ENCODE results near the gene GMPR2.
A peak's percentile ranks its signal among the peaks of the same experiment; 100 is the strongest.

The GMPR2 gene

DNA sequence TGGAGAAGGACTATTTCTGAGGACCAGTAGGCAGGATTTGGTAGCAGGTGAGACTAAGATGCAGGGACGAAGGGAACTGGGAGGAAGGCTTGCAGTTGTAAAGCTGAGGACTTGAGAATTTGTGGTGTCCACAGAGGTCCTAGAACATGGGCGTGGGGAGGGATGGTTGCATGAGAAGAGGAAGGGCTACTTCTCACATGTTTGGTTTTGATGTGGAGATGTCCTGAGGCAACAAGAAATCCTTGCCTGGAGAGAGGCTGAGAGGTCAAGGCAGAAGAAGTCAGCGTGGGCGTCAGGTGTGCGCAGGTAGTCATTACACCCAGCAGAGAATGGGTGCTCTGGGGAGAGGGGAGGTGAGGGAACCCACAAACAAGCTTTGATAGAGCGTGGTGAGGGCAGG is 44.3 kb downstream of the GMPR2 start:
- Mint-ChIP-seq H3K4me1 (peaks cover 78% of the 10 kb centered on the region), H3K4me3 (peak overlapping the region; percentile 33)

DNA sequence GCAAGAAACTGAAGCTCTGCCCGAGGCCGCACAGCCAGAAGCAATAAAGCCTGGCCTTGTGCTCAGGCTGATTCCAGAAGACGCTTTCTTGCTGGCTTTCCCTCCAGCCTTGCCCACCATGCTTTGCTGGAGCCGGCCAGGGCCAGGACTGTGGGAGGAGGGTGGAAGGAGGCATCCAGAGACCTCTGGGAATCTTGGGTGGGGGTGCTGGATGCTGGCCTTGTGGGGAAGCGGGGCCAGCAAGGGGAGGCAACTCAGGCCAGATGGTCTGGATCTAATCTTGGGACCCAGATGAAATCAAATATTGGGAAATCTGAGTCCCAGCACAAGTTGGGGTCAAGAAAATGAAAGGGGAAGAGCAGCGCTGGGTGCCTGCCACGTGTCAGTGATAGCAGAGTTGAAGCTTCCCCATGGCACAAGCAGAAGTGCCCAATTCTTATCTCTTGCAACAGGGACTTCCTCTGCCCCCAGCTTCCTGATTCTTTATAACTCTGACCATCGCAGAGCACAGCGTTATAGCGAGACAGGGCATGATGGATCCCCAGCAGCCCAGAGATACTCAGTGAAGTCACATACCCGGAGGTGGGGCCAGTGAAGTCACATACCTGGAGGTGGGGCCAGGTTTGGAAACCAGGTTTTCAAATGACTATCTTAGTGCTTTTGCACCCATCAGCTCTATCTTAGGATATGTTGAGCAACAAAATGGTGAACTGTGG is 45.0 kb downstream of the GMPR2 start:
- no peaks in the 10 kb centered on the region for H3K27me3 Mint-ChIP-seq
- no peaks in the 10 kb centered on the region for H3K36me3 Mint-ChIP-seq
- no peak overlapping the region for H3K4me3 Mint-ChIP-seq
- H3K9me3 Mint-ChIP-seq: no peaks in the 10 kb centered on the region
- H3K4me1 Mint-ChIP-seq: peaks cover 71% of the 10 kb centered on the region
- H3K27ac Mint-ChIP-seq: no peak overlapping the region

More for the DNA sequence above, 44.3 kb downstream of the GMPR2 start:
- Mint-ChIP-seq H3K36me3 (no peaks in the 10 kb centered on the region), H3K9me3 (no peaks in the 10 kb centered on the region), H3K27ac (peak overlapping the region; percentile 6), H3K27me3 (no peaks in the 10 kb centered on the region)

DNA sequence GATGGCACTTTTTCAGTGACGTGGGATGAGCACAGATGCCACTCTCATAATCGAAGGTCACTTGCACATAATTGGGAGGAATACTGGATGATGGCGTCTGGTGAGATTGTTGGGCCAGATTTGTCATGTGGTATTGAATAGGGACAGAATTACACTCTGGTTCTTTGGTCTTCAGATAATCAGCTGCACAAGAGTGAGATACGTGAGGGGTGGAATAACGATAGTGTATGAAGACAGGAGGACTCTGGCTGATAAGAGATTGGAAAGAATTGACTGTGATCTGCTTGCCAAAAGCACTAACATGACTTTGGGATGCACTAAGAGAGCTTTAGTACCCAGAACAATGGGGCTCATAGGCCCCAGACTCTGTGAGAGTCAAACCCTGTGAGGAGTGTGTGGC is 45.7 kb downstream of the GMPR2 start:
- Mint-ChIP-seq H3K4me1 (peaks cover 64% of the 10 kb centered on the region), H3K4me3 (peak overlapping the region; percentile 45), H3K27me3 (no peaks in the 10 kb centered on the region), H3K36me3 (no peaks in the 10 kb centered on the region), H3K27ac (peak overlapping the region; percentile 89), H3K9me3 (no peaks in the 10 kb centered on the region)

DNA sequence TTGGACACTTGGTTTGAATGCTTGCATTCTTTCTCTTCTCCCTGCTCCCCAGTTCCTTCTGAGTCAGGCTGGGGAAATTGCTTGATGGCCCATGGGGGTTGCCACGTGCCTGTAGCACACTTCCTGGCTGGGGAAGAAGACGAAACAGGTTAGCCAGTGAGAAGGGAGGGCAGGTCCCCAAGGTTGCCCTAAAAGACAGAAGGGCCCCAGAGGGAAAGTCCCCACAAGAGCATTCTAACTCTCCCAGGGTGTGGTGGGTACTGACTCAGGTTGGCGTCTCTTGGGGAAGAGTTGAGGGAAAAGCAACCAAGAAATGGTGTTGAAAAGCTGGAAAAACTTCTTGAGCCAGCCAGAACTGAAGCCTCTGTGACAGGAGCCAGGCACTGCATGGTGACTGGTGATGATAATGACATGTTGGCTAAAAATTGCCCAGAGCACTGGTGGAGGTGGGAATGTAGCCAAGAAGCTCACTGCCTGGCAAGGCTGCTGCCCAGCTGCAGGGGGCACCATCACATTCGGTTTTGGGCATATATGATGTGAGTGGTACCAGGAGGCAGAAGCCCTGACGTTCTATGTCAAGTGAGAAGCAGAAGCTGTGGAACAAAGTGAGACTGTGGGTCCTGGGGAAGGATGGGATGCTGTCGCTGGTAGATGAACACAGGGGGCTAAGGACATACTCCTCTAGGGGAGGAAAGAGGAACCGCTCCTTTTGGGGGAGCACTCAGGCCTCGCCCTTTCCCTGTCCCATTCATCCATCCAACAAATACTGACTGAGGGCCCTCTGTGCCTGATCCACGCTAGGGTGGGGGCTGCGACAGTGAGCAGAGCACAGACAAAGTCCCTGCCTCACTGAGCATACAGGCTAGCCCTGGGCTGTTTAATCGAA is 46.8 kb downstream of the GMPR2 start:
- Mint-ChIP-seq H3K4me1 (peaks cover 54% of the 10 kb centered on the region), H3K9me3 (no peaks in the 10 kb centered on the region), H3K4me3 (peak overlapping the region; percentile 57), H3K36me3 (no peaks in the 10 kb centered on the region), H3K27me3 (no peaks in the 10 kb centered on the region), H3K27ac (peak overlapping the region; percentile 89)

DNA sequence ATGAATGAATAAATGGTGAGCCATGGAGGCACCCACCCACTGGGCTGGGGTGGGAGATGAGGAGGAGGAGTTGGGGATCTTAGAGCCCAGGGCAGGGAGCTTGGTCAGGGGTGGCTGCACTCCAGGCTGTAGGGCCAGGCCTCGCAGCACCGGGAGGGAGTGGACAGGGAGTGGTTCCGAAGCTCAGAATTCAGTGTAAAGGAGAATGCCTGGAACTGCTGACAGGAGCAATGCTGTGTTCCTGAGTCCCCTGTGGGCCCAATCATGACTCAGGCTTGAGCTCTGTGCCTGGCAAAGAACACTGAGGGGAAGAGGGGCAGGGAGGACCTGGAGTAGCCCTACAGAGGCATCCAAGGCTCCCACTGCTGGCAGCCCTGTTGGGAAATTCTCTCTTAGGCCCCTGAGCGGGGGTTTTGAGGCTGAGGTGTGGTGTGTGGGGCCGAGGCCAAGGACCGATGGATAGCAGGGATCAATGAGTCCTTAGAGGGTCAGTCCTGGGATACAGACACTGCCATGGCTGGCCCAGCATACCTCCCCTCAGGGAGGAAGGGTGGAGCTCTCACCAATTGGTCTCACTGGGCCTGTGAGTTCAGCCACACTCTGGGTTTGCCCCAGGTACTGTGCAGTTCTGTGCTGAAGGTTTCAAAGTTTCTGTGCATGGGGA is 48.2 kb downstream of the GMPR2 start:
- Mint-ChIP-seq H3K4me3 (no peak overlapping the region), H3K9me3 (no peaks in the 10 kb centered on the region), H3K4me1 (peaks cover 45% of the 10 kb centered on the region), H3K27ac (peak overlapping the region; percentile 64), H3K27me3 (no peaks in the 10 kb centered on the region), H3K36me3 (no peaks in the 10 kb centered on the region)

- H3K36me3 Mint-ChIP-seq: no peaks in the 10 kb centered on the region
- H3K4me3 Mint-ChIP-seq: no peak overlapping the region
- peaks cover 43% of the 10 kb centered on the region for H3K4me1 Mint-ChIP-seq
- no peaks in the 10 kb centered on the region for H3K9me3 Mint-ChIP-seq
- peak overlapping the region; percentile 64 for H3K27ac Mint-ChIP-seq
- no peaks in the 10 kb centered on the region for H3K27me3 Mint-ChIP-seq
Measured at GRCh38 chr14:24281636-24282035, 48.9 kb downstream of the GMPR2 start.

GRCh38 chr14:24282736-24283135 is 50.0 kb downstream of the GMPR2 start:
- Mint-ChIP-seq H3K27me3 (no peaks in the 10 kb centered on the region), H3K9me3 (no peaks in the 10 kb centered on the region), H3K4me1 (peaks cover 35% of the 10 kb centered on the region), H3K4me3 (no peak overlapping the region), H3K36me3 (no peaks in the 10 kb centered on the region), H3K27ac (no peak overlapping the region)

DNA sequence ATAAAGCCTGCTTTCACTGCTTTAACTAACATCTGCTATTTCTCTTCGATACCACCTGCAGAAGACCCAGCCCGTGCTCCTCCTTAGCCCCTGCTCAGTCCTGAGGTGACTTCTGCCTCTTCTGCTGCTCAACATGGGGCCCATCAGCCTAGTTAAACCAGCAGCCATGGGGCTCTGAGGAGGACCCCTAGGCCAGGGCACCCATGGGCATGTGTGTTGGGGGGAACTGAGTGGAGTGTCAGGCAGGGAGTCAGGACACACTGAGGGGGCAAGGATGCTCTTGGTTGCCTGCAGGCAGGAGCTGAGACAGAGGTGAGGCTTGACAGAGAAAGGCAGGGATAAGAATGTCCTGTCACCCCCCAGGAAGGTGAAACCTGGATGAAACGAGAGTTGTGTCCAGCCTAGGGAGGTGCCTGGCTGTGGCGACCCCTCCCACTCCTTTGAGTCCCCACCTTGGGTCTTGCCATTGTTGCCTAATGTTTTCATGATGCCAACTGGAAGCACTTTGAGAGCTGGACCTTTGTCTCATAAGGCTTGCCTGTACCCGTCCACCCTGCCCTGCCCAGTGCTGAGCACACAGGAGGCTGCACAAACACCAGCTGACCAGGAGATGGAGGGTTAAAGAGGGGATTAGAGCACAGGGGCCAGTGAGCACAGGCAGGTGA is 51.2 kb downstream of the GMPR2 start:
- Mint-ChIP-seq H3K4me3 (no peak overlapping the region), H3K27ac (no peak overlapping the region), H3K4me1 (peaks cover 25% of the 10 kb centered on the region), H3K9me3 (no peaks in the 10 kb centered on the region), H3K27me3 (no peaks in the 10 kb centered on the region), H3K36me3 (no peaks in the 10 kb centered on the region)

GRCh38 chr14:24284501-24285035 is 51.8 kb downstream of the GMPR2 start:
- Mint-ChIP-seq H3K4me3 (no peak overlapping the region), H3K9me3 (no peaks in the 10 kb centered on the region), H3K27me3 (no peaks in the 10 kb centered on the region), H3K36me3 (no peaks in the 10 kb centered on the region), H3K4me1 (peaks cover 20% of the 10 kb centered on the region), H3K27ac (no peak overlapping the region)

DNA sequence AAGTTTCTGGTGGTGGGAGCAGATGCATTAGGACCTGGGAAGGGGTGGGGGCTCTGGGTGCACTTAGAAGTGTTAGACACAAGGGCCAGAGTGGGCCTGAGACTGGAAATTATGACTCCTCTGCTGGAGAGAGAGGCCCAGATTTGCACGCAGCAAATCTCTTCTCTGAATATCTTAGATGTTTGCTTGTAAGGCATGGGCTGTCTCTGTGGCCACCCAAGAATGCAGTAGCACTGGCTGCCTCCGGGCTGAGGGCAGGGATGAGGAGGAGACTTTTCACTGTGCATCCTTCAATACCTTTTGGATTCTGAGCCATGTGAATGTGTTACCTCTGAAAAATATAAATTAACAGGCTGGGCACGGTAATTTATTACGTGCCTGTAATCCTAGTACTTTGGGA is 52.6 kb downstream of the GMPR2 start:
- no peak overlapping the region for H3K4me3 Mint-ChIP-seq
- H3K9me3 Mint-ChIP-seq: no peaks in the 10 kb centered on the region
- peaks cover 20% of the 10 kb centered on the region for H3K4me1 Mint-ChIP-seq
- H3K36me3 Mint-ChIP-seq: peaks cover 2% of the 10 kb centered on the region
- H3K27me3 Mint-ChIP-seq: no peaks in the 10 kb centered on the region
- no peak overlapping the region for H3K27ac Mint-ChIP-seq

GRCh38 chr14:24286996-24287395 is 54.3 kb downstream of the GMPR2 start:
- no peaks in the 10 kb centered on the region for H3K27me3 Mint-ChIP-seq
- H3K4me1 Mint-ChIP-seq: peaks cover 13% of the 10 kb centered on the region
- H3K9me3 Mint-ChIP-seq: no peaks in the 10 kb centered on the region
- peaks cover 13% of the 10 kb centered on the region for H3K36me3 Mint-ChIP-seq
- H3K4me3 Mint-ChIP-seq: no peak overlapping the region
- no peak overlapping the region for H3K27ac Mint-ChIP-seq
